DLD1 (cell line): ENCODE data around the gene FRMD7.
"Not testable (repeated sequence)": the region's sequence is repeated elsewhere in the genome, so short reads cannot be mapped to it uniquely, and the experiment has no call there.

Experiments used
- in situ Hi-C: cut with HindIII; loops from 2 replicates; pipeline ENCODE4 v1.10.0; 2017; ENCODE audit warnings: low sequenced_read_pairs

FRMD7 gene, protein sequence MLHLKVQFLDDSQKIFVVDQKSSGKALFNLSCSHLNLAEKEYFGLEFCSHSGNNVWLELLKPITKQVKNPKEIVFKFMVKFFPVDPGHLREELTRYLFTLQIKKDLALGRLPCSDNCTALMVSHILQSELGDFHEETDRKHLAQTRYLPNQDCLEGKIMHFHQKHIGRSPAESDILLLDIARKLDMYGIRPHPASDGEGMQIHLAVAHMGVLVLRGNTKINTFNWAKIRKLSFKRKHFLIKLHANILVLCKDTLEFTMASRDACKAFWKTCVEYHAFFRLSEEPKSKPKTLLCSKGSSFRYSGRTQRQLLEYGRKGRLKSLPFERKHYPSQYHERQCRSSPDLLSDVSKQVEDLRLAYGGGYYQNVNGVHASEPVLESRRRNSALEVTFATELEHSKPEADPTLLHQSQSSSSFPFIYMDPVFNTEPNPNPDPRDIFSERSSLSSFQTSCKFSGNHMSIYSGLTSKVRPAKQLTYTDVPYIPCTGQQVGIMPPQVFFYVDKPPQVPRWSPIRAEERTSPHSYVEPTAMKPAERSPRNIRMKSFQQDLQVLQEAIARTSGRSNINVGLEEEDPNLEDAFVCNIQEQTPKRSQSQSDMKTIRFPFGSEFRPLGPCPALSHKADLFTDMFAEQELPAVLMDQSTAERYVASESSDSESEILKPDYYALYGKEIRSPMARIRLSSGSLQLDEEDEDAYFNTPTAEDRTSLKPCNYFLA

DNA sequence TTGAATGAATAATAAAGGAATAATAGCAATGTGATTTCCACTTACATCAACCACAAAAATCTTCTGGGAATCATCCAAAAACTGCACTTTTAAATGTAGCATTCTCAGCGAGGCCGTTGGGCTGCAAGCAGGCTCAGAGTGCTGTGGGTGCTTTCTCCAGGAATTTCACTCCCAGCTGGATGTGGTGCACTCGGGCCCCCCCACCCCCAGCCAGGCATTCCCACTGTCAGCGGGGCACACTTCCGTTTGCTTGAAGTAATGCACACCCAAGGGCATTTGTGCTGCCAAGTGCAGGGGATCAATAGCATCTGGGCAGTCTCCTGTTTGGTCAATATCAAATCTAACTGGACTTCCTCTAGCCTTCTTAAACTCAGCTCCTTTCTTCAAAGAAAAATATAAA lies at the start of gene FRMD7:
Gene FRMD7 (minus strand): TSS at position 278 of the 400 bp plus-strand sequence. CDS start 176 bp downstream, at position 102.
- in situ Hi-C loops = no loop called here

DNA sequence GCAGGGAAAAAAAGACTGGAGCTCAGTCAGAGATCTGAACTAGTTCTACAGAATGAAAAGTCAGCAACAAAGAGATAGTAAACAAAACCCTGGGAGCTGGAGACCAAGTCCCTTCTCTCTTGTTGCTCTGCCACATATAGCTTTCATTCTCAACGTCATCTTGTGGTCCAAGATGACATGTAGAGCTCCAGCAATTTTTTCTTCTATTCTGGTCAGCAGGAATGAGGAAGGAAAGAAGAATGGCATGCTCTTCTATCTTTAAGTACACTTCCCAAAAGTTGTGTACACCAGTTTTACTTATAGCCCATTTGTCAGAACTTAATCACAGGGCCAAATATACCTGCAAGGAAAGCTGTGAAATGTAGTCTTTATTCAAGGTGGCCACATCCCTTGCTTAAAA lies 45.8 kb upstream of the FRMD7 start:
- in situ Hi-C loops = no loop called here

DNA sequence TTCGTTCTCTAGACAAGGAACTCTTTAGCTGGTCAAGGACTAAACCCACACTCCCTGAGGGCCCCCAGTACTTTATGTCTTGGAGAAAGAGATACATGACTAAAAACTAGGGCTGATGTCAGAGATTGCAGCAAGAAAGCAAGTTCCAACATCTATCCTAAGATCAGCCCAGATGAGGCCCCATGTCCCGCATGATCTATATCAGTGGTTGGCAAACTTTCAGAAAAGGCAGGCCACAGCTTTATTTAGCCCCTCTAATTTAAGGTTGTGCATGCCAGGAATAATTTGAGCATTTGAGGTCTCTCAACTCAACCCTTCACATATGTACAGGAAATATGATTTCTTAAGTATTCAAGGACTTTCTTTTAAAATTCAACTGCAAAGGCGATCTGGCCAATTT lies 44.1 kb upstream of the FRMD7 start:
- in situ Hi-C loops = no loop called here

GRCh38 chrX:132171478-132171877 lies 43.7 kb upstream of the FRMD7 start:
- in situ Hi-C loops = no loop called here

DNA sequence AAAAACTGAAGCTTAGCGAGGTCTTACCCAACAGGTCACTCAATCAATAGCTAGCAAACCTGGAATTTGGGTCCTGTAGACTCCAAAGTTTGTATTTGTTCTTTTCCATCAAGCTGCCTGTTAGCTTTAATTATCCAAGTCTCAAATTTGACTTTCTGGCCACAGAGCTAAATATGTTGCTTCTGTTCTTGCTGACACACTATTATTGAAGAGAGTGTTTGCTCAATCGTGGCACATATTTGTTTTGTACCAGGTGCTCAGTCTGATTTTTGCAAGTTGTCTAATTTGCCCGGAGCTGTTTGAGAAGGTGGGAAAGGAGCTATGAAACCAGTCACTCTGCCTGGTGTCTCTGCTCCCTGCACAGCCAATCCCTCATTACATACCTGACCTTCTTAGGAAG lies 41.7 kb upstream of the FRMD7 start:
- in situ Hi-C loops = no loop called here

GRCh38 chrX:132165651-132166050 lies 37.8 kb upstream of the FRMD7 start:
- in situ Hi-C loops = no loop called here

DNA sequence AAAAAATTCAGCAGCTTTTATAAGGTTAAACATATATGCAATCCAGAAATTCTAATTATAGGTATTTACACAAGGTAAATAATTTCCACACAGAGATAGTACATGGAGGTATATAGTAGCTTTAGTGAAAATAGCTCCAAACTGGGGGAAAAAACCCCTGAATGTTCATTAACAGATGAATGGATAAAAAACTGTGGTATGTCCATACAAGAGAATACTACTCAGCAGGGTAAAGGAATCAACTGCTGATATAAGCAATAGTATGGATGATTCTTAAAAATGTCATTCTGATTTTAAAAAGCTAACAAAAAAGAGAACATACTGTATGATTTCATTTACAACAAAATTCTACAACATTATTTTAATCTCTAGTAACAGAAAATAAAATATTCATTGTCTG lies 37.2 kb upstream of the FRMD7 start:
- in situ Hi-C loops = no loop called here

GRCh38 chrX:132163094-132163493 lies 35.3 kb upstream of the FRMD7 start:
- in situ Hi-C loops = not testable (repeated sequence)

GRCh38 chrX:132153166-132153565 lies 25.3 kb upstream of the FRMD7 start:
- in situ Hi-C loops = no loop called here

DNA sequence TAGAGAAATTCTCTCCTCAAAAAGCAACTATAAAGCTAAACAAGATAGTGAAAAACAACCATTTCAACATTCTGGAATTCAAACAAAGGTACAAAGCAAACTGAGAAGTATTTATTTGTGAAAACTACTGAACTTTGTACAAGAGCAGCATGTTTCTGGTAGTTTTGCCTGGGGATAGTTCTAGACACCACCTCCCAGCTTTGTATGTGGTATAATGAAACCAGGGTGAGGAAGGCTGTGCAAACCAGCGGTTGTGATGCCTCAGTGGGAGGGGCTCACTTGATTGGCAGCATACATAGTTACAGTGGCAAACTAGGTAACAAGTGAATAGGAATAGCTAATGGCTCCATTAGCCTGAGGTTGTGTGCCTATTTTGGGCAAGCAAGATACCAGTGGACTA lies 18.6 kb upstream of the FRMD7 start:
- in situ Hi-C loops = no loop called here

- in situ Hi-C loops = no loop called here
These were observed 16.2 kb upstream of the FRMD7 start for GRCh38 chrX:132144061-132144460.

GRCh38 chrX:132125906-132126305 lies 1.9 kb downstream of the FRMD7 start:
- in situ Hi-C loops = no loop called here

DNA sequence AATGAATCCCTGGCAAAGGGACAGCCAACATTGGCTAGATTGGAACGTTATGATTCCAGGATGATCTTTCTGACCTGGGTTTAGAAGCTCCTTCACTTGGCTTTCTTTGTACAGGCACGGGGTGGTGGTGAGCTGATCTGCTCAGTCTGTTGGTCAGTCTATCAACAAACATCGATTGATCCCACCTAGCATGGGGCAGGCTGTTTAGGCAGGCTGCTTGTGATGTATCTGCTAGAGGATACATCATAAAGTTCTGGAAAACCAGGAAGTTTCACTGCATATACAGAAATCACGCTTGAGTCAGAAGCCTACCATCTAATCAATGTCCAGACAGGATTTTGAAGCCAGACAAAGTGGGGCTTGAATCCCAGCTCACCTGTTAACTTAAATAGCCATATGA lies 6.9 kb downstream of the FRMD7 start:
- in situ Hi-C loops = no loop called here

GRCh38 chrX:132119821-132120515 lies 7.9 kb downstream of the FRMD7 start:
- in situ Hi-C loops = no loop called here

DNA sequence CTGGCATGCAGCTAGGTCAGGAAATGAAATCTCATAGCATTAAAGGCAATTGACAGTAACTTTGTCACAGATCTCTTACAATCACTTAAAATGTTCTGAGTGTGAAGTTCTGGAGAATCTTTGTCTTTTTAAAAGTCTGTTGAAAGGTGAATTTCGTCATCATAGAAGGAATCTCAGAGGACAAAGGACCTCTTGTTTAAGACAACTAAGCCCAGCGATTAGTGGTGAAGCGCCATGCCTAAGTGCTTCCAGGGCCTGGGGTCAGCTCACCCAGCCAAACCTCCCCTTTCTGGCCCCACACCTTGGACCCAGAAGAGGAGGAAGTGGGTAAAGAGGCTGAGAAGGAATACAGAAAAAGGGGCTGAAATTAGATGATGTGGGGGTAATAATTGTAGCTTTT lies 8.5 kb downstream of the FRMD7 start:
- in situ Hi-C loops = no loop called here

DNA sequence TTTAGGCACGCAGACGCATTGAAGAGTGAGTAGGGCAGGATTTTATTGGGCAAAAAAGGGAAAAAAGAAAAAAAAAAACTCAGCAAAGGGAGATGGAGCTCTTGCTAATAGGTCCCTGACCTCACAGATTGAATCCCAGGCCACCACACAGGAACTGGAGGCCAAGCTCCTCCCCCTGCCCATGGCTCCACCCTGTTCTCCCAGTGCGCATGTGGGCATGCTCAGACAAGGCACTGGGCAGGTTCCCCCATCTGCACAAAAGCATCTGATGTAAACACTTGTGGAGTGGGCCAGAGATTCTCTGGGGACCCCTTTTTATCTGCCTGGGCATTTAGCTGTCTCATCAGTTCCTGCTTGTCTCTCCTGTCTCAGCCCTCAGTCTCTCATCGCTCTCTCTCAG lies 9.5 kb downstream of the FRMD7 start:
- in situ Hi-C loops = no loop called here

GRCh38 chrX:132115792-132116191 lies 12.0 kb downstream of the FRMD7 start:
- in situ Hi-C loops = no loop called here

DNA sequence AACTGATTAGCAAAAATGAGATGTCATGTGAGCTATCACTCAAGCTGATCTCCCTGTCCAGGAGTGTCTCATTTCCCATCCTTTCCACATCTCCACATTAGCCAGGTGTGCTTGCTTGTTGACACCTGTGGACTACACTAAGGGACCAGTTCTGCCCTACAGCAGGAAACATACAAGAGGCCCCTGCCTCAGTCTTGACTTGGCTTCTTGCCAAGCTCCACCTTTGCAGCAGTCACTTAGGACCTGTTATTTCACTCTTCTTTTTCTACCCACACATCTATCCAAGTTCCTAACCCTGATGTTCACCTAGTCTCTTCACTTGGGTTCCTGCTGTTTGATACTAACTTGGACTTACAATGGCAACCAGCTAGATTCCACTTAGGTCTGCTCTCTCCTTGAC lies 13.2 kb downstream of the FRMD7 start:
- in situ Hi-C loops = no loop called here

DNA sequence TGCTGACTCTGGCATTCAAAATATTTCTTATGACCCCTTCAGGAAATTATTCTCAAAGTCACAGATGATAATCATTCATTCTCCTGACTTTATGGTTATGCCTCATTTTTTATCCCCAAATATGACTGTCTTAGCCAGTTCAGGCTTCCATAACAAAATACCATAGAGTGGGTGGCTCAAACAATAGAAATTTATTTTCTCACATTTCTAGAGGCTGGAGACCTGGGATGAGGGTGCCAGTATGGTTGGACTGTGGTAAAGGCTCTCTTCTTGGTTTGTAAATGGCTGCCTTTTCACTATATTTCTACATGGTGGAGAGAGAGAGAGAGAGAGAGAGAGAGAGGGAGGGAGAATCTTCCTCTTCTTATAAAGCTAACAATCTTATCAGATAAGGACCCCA lies 20.5 kb downstream of the FRMD7 start:
- in situ Hi-C loops = no loop called here

DNA sequence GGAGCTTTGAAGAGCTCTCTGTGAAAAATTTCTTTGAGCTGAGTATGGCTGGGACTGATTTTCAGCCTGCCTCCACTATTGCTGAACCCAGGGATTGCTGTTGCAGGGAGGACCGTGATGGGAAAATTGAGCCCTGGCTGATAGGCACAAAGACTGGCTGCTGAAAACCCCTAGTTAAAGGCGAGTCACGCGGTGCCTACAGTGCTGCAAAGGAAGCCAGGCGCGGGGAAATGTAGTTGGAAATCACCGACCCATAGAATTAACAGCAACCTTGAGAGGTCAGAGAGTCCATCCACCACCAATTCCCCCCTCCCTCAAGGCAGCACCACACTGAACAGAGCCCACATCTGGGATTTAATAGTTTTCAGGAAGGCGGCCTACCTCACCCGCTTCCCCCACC lies 26.0 kb downstream of the FRMD7 start:
- in situ Hi-C loops = no loop called here

GRCh38 chrX:132101206-132101605 lies 26.6 kb downstream of the FRMD7 start:
- in situ Hi-C loops = no loop called here

- in situ Hi-C loops = not testable (repeated sequence)
These were observed 29.1 kb downstream of the FRMD7 start for GRCh38 chrX:132098704-132099103.
